SK-N-SH treated with all-trans-retinoic acid at 6 μM for 48 hours (cell line): ENCODE results near the gene ANAPC5.
"Not testable (repeated sequence)": the region's sequence is repeated elsewhere in the genome, so short reads cannot be mapped to it uniquely, and the experiment has no call there.

Experiments used
- ATAC-seq: fragments of 200-7000 bp; cut with Tn5 transposase; 3 replicates; pipeline ENCODE4 v1.9.1; 2020; ENCODE audit warnings: mild to moderate bottlenecking, moderate library complexity
- ARNTL ChIP-seq: fragments of 450-650 bp; formaldehyde crosslinking; IDR thresholded peaks from 2 replicates; pipeline ENCODE4 v1.5.0; 2020; ENCODE audit warnings: low read depth, mild to moderate bottlenecking, moderate library complexity, borderline replicate concordance
- BACH2 ChIP-seq: fragments of 250-450 bp; sonication (Bioruptor Pico); IDR thresholded peaks from 2 replicates; pipeline ENCODE4 v1.9.0; 2021; ENCODE audit warnings: mild to moderate bottlenecking, borderline replicate concordance
- CSDC2 ChIP-seq: fragments of 250-450 bp; sonication (Bioruptor Pico); IDR thresholded peaks from 2 replicates; pipeline ENCODE4 v1.5.0; 2020; ENCODE audit warnings: mild to moderate bottlenecking, moderate library complexity
- ESRRG ChIP-seq: fragments of 250-450 bp; sonication (Bioruptor Pico); IDR thresholded peaks from 2 replicates; pipeline ENCODE4 v1.6.1; 2021; ENCODE audit warnings: mild to moderate bottlenecking
- GLIS3 ChIP-seq: fragments of 250-450 bp; sonication (Bioruptor Pico); IDR thresholded peaks from 2 replicates; pipeline ENCODE4 v1.5.0; 2020; ENCODE audit warnings: mild to moderate bottlenecking, moderate library complexity
- ISL1 ChIP-seq: fragments of 250-450 bp; sonication (Bioruptor Pico); IDR thresholded peaks from 2 replicates; pipeline ENCODE4 v2.1.2; 2022; ENCODE audit warnings: mild to moderate bottlenecking, moderate library complexity
- OSR1 ChIP-seq: fragments of 250-450 bp; sonication (Bioruptor Pico); IDR thresholded peaks from 2 replicates; pipeline ENCODE4 v1.8.0; 2022; ENCODE audit warnings: moderate library complexity, mild to moderate bottlenecking, inconsistent platforms
- PPARA ChIP-seq: fragments of 250-450 bp; sonication (Bioruptor Pico); IDR thresholded peaks from 2 replicates; pipeline ENCODE4 v1.5.0; 2020; ENCODE audit warnings: mild to moderate bottlenecking, borderline replicate concordance
- RARB ChIP-seq: fragments of 250-450 bp; sonication (Bioruptor Pico); IDR thresholded peaks from 2 replicates; pipeline ENCODE4 v1.8.0; 2021; ENCODE audit warnings: mild to moderate bottlenecking, moderate library complexity
- SNAI2 ChIP-seq: fragments of 250-450 bp; sonication (Bioruptor Pico); IDR thresholded peaks from 2 replicates; pipeline ENCODE4 v1.5.0; 2020; ENCODE audit warnings: mild to moderate bottlenecking, moderate library complexity
- TCF4 ChIP-seq: fragments of 250-450 bp; sonication (Bioruptor Pico); IDR thresholded peaks from 2 replicates; pipeline ENCODE4 v1.8.0; 2021; ENCODE audit warnings: mild to moderate bottlenecking, moderate library complexity, borderline replicate concordance
- TOX ChIP-seq: fragments of 250-450 bp; sonication (Bioruptor Pico); IDR thresholded peaks from 2 replicates; pipeline ENCODE4 v1.8.0; 2021; ENCODE audit warnings: mild to moderate bottlenecking, moderate library complexity, borderline replicate concordance
- ZC3H10 ChIP-seq: fragments of 250-450 bp; sonication (Bioruptor Pico); IDR thresholded peaks from 2 replicates; pipeline ENCODE4 v1.5.1; 2021; ENCODE audit warnings: mild to moderate bottlenecking, moderate library complexity
- ZFP30 ChIP-seq: fragments of 450-650 bp; formaldehyde crosslinking; IDR thresholded peaks from 2 replicates; pipeline ENCODE4 v1.5.0; 2022; ENCODE audit warnings: mild to moderate bottlenecking, moderate library complexity
- ZNF70 ChIP-seq: fragments of 450-650 bp; formaldehyde crosslinking; IDR thresholded peaks from 2 replicates; pipeline ENCODE4 v1.5.0; 2020; ENCODE audit warnings: mild to moderate bottlenecking, moderate library complexity
- ZNF8 ChIP-seq: fragments of 450-650 bp; formaldehyde crosslinking; IDR thresholded peaks from 2 replicates; pipeline ENCODE4 v1.5.0; 2020; ENCODE audit warnings: mild to moderate bottlenecking, moderate library complexity
- TF ChIP-seq, protein P1 (sequence below): fragments of 250-450 bp; sonication (Bioruptor Pico); IDR thresholded peaks from 2 replicates; pipeline ENCODE4 v1.8.0; 2021; ENCODE audit warnings: low read depth, mild to moderate bottlenecking, moderate library complexity, borderline replicate concordance
- TF ChIP-seq, protein P2 (sequence below): fragments of 250-450 bp; sonication (Bioruptor Pico); IDR thresholded peaks from 2 replicates; pipeline ENCODE4 v1.5.1; 2021; ENCODE audit warnings: mild to moderate bottlenecking, moderate library complexity
- TF ChIP-seq, protein P3 (sequence below): fragments of 250-450 bp; sonication (Bioruptor Pico); IDR thresholded peaks from 2 replicates; pipeline ENCODE4 v1.8.0; 2020; ENCODE audit warnings: mild to moderate bottlenecking, moderate library complexity, borderline replicate concordance
- TF ChIP-seq, protein P4 (sequence below): fragments of 250-450 bp; sonication (Bioruptor Pico); IDR thresholded peaks from 2 replicates; pipeline ENCODE4 v1.5.1; 2020; ENCODE audit warnings: low read depth, mild to moderate bottlenecking, moderate library complexity

Gene ANAPC5

DNA sequence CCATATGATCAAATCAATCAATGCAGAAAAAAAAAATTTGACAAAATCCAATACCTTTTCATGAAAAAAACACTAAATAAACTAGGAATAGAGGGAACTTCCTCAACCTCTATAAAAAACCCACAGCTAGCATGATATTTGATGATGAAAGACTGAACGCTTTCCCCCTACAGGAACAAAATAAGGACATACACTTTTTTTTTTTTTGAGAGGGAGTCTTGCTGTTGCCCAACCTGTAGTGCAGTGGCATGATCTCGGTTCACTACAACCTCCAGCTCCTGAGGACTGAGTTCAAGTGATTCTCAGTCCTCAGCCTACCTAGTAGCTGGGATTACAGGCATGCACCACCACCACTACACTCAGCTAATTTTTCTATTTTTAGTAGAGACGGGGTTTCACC is 37.8 kb downstream of the ANAPC5 start:
- TF ChIP-seq CSDC2 (CRISPR knock-in tag) (no peak), ZNF8 (CRISPR knock-in tag) (no peak), OSR1 (CRISPR knock-in tag) (no peak), TOX (CRISPR knock-in tag) (no peak), BACH2 (no peak), ISL1 (no peak), ARNTL (CRISPR knock-in tag) (no peak)
- TF ChIP-seq, protein P1, sequence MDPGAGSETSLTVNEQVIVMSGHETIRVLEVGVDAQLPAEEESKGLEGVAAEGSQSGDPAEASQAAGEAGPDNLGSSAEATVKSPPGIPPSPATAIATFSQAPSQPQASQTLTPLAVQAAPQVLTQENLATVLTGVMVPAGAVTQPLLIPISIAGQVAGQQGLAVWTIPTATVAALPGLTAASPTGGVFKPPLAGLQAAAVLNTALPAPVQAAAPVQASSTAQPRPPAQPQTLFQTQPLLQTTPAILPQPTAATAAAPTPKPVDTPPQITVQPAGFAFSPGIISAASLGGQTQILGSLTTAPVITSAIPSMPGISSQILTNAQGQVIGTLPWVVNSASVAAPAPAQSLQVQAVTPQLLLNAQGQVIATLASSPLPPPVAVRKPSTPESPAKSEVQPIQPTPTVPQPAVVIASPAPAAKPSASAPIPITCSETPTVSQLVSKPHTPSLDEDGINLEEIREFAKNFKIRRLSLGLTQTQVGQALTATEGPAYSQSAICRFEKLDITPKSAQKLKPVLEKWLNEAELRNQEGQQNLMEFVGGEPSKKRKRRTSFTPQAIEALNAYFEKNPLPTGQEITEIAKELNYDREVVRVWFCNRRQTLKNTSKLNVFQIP (CRISPR knock-in tag), result no peak
- TF ChIP-seq, protein P2, sequence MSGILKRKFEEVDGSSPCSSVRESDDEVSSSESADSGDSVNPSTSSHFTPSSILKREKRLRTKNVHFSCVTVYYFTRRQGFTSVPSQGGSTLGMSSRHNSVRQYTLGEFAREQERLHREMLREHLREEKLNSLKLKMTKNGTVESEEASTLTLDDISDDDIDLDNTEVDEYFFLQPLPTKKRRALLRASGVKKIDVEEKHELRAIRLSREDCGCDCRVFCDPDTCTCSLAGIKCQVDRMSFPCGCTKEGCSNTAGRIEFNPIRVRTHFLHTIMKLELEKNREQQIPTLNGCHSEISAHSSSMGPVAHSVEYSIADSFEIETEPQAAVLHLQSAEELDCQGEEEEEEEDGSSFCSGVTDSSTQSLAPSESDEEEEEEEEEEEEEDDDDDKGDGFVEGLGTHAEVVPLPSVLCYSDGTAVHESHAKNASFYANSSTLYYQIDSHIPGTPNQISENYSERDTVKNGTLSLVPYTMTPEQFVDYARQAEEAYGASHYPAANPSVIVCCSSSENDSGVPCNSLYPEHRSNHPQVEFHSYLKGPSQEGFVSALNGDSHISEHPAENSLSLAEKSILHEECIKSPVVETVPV (CRISPR knock-in tag), result no peak
- no peak for ATAC-seq

DNA sequence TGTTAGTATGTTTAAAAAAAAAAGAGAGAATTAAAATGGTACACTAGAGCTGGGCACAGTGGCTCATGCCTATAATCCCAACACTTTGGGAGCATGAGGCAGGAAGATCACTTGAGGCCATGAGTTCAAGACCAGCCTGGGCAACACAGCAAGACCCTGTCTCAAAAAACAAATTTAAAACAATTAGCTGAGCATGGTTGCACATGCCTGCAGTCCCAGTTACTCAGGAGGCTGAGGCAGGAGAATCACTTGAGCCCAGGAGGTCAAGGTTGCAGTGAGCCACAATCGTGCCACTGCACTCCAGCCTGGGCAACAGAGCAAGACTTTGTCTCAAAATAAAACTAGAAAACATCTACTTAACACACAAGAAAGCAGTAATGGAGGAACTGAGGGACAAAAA is 42.0 kb downstream of the ANAPC5 start:
- ATAC-seq, result not testable (repeated sequence)

DNA sequence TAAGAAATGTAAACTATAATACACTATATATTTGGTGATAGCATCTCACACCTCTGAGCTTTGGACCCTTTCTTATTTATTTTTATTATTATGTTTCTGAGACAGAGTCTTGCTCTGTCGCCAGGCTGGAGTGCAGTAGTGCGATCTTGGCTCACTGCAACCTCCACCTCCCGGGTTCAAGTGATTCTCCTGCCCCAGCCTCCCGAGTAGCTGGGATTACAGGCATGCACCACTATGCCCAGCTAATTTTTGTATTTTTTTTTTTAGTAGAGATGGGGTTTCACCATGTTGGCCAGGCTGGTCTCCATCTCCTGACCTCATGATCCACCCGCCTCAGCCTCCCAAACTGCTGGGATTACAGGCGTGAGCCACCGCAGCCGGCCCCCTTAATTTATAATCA is 44.8 kb downstream of the ANAPC5 start:
- ATAC-seq, result not testable (repeated sequence)

DNA sequence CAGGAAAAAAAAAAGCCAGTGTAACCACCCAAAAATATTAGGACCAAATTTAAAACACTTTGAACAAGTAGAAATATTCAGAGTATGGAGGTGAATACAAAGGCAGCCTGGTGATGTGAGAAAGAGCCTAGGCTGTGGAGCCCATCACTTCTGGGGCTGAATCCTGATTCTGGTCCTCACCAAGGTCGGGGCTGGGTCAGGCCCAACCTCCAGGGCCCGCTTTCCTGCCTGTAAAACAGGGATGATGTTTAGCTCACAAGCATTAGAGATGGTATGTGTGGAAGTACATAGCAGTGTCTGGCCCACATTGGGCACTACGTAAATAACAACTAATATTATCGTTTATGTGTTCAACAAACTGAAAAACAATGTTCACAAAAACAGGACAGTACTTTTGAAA is 47.9 kb downstream of the ANAPC5 start:
- ATAC-seq, result no peak
- TF ChIP-seq, protein P2 (CRISPR knock-in tag), result no peak
- no peak for TF ChIP-seq ZC3H10
- no peak for TF ChIP-seq OSR1 (CRISPR knock-in tag)
- TF ChIP-seq, protein P3, sequence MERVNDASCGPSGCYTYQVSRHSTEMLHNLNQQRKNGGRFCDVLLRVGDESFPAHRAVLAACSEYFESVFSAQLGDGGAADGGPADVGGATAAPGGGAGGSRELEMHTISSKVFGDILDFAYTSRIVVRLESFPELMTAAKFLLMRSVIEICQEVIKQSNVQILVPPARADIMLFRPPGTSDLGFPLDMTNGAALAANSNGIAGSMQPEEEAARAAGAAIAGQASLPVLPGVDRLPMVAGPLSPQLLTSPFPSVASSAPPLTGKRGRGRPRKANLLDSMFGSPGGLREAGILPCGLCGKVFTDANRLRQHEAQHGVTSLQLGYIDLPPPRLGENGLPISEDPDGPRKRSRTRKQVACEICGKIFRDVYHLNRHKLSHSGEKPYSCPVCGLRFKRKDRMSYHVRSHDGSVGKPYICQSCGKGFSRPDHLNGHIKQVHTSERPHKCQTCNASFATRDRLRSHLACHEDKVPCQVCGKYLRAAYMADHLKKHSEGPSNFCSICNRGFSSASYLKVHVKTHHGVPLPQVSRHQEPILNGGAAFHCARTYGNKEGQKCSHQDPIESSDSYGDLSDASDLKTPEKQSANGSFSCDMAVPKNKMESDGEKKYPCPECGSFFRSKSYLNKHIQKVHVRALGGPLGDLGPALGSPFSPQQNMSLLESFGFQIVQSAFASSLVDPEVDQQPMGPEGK (CRISPR knock-in tag), result no peak
- TF ChIP-seq GLIS3 (CRISPR knock-in tag), result no peak
- TF ChIP-seq ZNF8 (CRISPR knock-in tag), result no peak
- TF ChIP-seq, protein P1 (CRISPR knock-in tag), result no peak
- TF ChIP-seq BACH2, result no peak
- TF ChIP-seq ISL1, result no peak
- no peak for TF ChIP-seq TOX (CRISPR knock-in tag)
- TF ChIP-seq, protein P4, sequence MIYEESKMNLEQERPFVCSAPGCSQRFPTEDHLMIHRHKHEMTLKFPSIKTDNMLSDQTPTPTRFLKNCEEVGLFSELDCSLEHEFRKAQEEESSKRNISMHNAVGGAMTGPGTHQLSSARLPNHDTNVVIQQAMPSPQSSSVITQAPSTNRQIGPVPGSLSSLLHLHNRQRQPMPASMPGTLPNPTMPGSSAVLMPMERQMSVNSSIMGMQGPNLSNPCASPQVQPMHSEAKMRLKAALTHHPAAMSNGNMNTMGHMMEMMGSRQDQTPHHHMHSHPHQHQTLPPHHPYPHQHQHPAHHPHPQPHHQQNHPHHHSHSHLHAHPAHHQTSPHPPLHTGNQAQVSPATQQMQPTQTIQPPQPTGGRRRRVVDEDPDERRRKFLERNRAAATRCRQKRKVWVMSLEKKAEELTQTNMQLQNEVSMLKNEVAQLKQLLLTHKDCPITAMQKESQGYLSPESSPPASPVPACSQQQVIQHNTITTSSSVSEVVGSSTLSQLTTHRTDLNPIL (CRISPR knock-in tag), result no peak
- TF ChIP-seq ZFP30 (CRISPR knock-in tag), result no peak
- no peak for TF ChIP-seq PPARA
- no peak for TF ChIP-seq ESRRG (CRISPR knock-in tag)
- TF ChIP-seq TCF4 (CRISPR knock-in tag), result no peak

DNA sequence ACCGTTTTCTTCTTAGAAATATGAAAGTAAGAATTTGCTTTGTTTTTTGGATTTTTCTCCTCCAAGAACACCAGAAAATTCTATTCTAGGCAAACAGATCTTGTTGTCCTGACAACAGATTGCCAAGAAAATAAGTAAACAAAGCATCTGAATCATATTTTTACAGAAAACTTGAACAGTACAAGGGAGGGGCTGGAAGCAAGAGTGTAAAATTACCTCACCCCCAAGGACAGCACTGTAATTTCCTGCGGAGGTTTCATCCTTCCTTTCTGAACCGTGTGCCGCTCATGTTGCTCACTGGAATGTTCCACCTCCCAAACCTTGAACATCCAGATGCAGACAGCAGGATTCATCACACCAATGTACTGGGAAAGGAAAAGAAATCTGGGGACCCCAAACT is 50.3 kb downstream of the ANAPC5 start:
- no peak for ATAC-seq
- TF ChIP-seq SNAI2 (CRISPR knock-in tag) (no peak), ZFP30 (CRISPR knock-in tag) (no peak), TOX (CRISPR knock-in tag) (no peak), GLIS3 (CRISPR knock-in tag) (no peak), RARB (CRISPR knock-in tag) (no peak), ZNF70 (no peak)
